Measurements from ENCODE around the gene SPTLC2.
"Not testable (repeated sequence)": the region's sequence is repeated elsewhere in the genome, so short reads cannot be mapped to it uniquely, and the experiment has no call there.

Gene SPTLC2

GRCh38 chr14:77622366-77622961, 6.0 kb upstream of the SPTLC2 start:
- no peak for DNase-seq

- no peak for DNase-seq
These were observed 3.9 kb upstream of the SPTLC2 start for GRCh38 chr14:77620222-77620870.

GRCh38 chr14:77618381-77618970, 2.0 kb upstream of the SPTLC2 start:
- DNase-seq = no peak

- no peak for DNase-seq
These were observed 344 bp downstream of the SPTLC2 start for GRCh38 chr14:77616133-77616453.

GRCh38 chr14:77615361-77616132, 890 bp downstream of the SPTLC2 start:
- no peak for DNase-seq

- DNase-seq = no peak
These were observed 3.2 kb downstream of the SPTLC2 start for GRCh38 chr14:77613201-77613600.

GRCh38 chr14:77612011-77612620, 4.3 kb downstream of the SPTLC2 start:
- no peak for DNase-seq

GRCh38 chr14:77610553-77610952, 5.9 kb downstream of the SPTLC2 start:
- no peak for DNase-seq

- no peak for DNase-seq
These were observed 6.5 kb downstream of the SPTLC2 start for GRCh38 chr14:77609922-77610321.

- DNase-seq = no peak
These were observed 8.6 kb downstream of the SPTLC2 start for GRCh38 chr14:77607741-77608302.

- DNase-seq = no peak
These were observed 11.0 kb downstream of the SPTLC2 start for GRCh38 chr14:77605392-77605972.

GRCh38 chr14:77603654-77604255, 12.7 kb downstream of the SPTLC2 start:
- DNase-seq = no peak

- no peak for DNase-seq
These were observed 13.4 kb downstream of the SPTLC2 start for GRCh38 chr14:77603031-77603430.

- no peak for DNase-seq
These were observed 14.4 kb downstream of the SPTLC2 start for GRCh38 chr14:77601846-77602619.

- DNase-seq = no peak
These were observed 16.5 kb downstream of the SPTLC2 start for GRCh38 chr14:77599889-77600288.

GRCh38 chr14:77598366-77599070, 17.9 kb downstream of the SPTLC2 start:
- no peak for DNase-seq

- no peak for DNase-seq
These were observed 22.9 kb downstream of the SPTLC2 start for GRCh38 chr14:77593501-77593961.

GRCh38 chr14:77590845-77591485, 25.5 kb downstream of the SPTLC2 start:
- no peak for DNase-seq

- DNase-seq = no peak
These were observed 27.3 kb downstream of the SPTLC2 start for GRCh38 chr14:77589099-77589498.

GRCh38 chr14:77588411-77589025, 27.9 kb downstream of the SPTLC2 start:
- DNase-seq = not testable (repeated sequence)
